ENCODE data around the gene FAM240A. TPM values are rescaled to one million over a fixed set of nuclear protein-coding genes. Genes with fewer than 3 reads are reported as not detected.

Gene FAM240A
- total and polyA plus RNA-seq, 7 experiments from 2014 or later = not detected

DNA sequence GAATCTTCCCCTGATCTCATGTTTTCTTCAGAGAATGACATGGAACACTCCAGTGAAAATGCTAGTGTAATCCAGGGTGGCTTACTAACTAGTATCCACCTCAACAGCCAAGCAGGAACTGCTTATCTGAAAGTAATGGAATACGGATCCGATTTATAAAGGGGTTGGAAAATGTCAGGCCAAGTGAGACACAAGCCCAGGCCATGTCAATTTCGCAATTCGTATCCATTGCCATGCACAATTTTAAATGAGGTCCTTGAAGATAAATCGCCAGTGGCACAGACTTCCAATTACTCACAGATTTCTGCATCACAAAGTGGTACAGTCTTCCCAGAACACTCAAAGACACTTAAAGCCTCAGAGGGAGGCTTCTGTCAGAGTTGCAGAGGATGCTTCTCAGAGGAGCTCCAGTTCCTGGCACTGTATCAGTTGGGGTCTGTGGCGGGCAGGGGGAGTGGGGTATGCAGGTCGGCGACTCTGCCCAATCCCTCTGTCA is 16.5 kb upstream of the FAM240A start:
- Histone ChIP-seq H3K27me3 (ENCODE audit: control insufficient read depth in 2 of 2, insufficient read depth in 2 of 2, low read length in 2 of 2) (no peaks in the 10 kb centered on the region), H3K36me3 (ENCODE audit: control insufficient read depth in 2 of 3, insufficient read depth in 3 of 3, low read length in 3 of 3) (no peaks in the 10 kb centered on the region), H3K4me1 (ENCODE audit: control insufficient read depth in 2 of 2, insufficient read depth in 2 of 2, low read length in 2 of 2) (no peaks in the 10 kb centered on the region), H3K27ac (ENCODE audit: low read depth, low read length) (no peak overlapping the region), H3K4me3 (ENCODE audit: low read length) (no peak overlapping the region), H3K9me3 (ENCODE audit: control insufficient read depth in 2 of 3, low read length in 3 of 3) (no peaks in the 10 kb centered on the region)
- ATAC-seq (no peak), DNase-seq (no peak)
- intact Hi-C loops (cut with micrococcal nuclease) = no loop called here
- ChIA-PET POLR2A (no interaction called here), CTCF (no interaction called here)
- Mint-ChIP-seq H3K4me3 (no peak overlapping the region), H3K27ac (no peak overlapping the region), H3K27me3 (peaks cover 0 to 20% (median 0%) of the 10 kb centered on the region in 5 donors), H3K36me3 (no peaks in the 10 kb centered on the region), H3K4me1 (peaks cover 0 to 2% (median 0%) of the 10 kb centered on the region in 7 donors), H3K9me3 (peaks cover 0 to 3% (median 0%) of the 10 kb centered on the region in 11 donors)

DNA sequence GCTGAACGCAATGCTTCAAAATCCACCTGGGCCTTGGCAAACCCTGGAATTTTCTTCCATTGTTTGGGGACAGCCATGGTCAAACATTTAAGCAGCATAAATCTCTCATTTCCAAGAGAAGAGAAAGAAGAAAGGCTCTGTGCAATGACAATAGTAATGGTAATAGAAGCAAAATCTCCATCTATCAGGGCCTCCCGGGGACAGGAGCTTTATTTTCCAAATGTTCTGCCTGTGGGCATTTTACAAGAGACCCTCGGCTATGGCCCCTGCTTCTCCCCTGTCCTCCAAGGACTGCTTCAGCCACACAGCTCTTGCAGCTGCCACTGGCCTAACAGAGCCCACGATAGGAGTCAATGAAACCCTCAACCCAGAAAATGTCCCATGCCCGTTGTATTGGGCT is 12.7 kb upstream of the FAM240A start:
- no peak overlapping the region for H3K27ac ChIP-seq (ENCODE audit: low read depth, low read length)
- CTCF ChIA-PET = no interaction called here
- ATAC-seq (no peak), DNase-seq (no peak)
- Mint-ChIP-seq H3K4me3 (no peak overlapping the region), H3K27ac (no peak overlapping the region), H3K36me3 (no peaks in the 10 kb centered on the region), H3K9me3 (peaks cover 0 to 2% (median 0%) of the 10 kb centered on the region in 11 donors), H3K4me1 (peaks cover 0 to 4% (median 0%) of the 10 kb centered on the region in 7 donors), H3K27me3 (peaks cover 0 to 6% (median 0%) of the 10 kb centered on the region in 5 donors)
- POLR2A ChIA-PET = no interaction called here
- no peaks in the 10 kb centered on the region for H3K9me3 ChIP-seq (ENCODE audit: control insufficient read depth in 2 of 3, low read length in 3 of 3)
- no peaks in the 10 kb centered on the region for H3K4me1 ChIP-seq (ENCODE audit: control insufficient read depth in 2 of 2, insufficient read depth in 2 of 2, low read length in 2 of 2)
- no peaks in the 10 kb centered on the region for H3K27me3 ChIP-seq (ENCODE audit: control insufficient read depth in 2 of 2, insufficient read depth in 2 of 2, low read length in 2 of 2)
- intact Hi-C loops (cut with micrococcal nuclease) = no loop called here
- no peaks in the 10 kb centered on the region for H3K36me3 ChIP-seq (ENCODE audit: control insufficient read depth in 2 of 3, insufficient read depth in 3 of 3, low read length in 3 of 3)
- H3K4me3 ChIP-seq (ENCODE audit: low read length) = no peak overlapping the region

DNA sequence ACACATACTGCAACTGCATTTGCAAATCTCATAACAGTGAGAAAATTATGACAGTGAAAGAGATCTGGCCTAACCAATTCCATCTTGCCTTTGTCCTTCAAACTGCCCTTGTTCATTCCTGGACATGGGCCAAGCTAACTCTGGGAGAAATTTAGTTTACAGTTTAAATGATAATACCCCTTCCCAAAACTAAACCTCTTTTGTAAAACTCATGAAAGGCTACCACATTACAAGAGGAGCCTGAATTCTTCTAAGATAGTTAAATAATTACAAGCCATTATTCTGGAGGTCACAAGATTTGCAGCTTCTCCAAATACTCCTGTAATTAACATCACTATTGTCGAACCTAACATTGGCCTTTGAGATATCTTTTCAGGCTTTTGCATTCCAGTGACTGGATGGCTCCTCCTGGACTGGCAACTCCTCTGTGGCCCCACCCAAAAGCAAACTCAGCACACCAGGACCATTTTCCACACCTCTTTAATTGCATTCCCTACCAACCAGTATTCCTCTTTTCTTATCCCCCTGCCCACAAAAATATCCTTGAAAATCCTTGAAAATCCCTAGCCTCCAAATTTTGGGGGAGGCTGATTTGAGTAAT is 8.8 kb upstream of the FAM240A start:
- H3K36me3 Mint-ChIP-seq = no peaks in the 10 kb centered on the region
- Histone ChIP-seq H3K9me3 (ENCODE audit: control insufficient read depth in 2 of 3, low read length in 3 of 3) (no peaks in the 10 kb centered on the region), H3K27me3 (ENCODE audit: control insufficient read depth in 2 of 2, insufficient read depth in 2 of 2, low read length in 2 of 2) (no peaks in the 10 kb centered on the region), H3K4me3 (ENCODE audit: low read length) (no peak overlapping the region), H3K4me1 (ENCODE audit: control insufficient read depth in 2 of 2, insufficient read depth in 2 of 2, low read length in 2 of 2) (no peaks in the 10 kb centered on the region), H3K36me3 (ENCODE audit: control insufficient read depth in 2 of 3, insufficient read depth in 3 of 3, low read length in 3 of 3) (no peaks in the 10 kb centered on the region), H3K27ac (ENCODE audit: low read depth, low read length) (no peak overlapping the region)
- POLR2A ChIA-PET = no interaction called here
- peaks cover 0 to 7% (median 0%) of the 10 kb centered on the region in 5 donors for H3K27me3 Mint-ChIP-seq
- no peak for ATAC-seq
- no peak for DNase-seq
- H3K4me1 Mint-ChIP-seq = peaks cover 0 to 4% (median 0%) of the 10 kb centered on the region in 7 donors
- no peak overlapping the region for H3K27ac Mint-ChIP-seq
- intact Hi-C loops (cut with micrococcal nuclease) = no loop called here
- no peak overlapping the region for H3K4me3 Mint-ChIP-seq
- CTCF ChIA-PET = no interaction called here
- H3K9me3 Mint-ChIP-seq = no peaks in the 10 kb centered on the region

DNA sequence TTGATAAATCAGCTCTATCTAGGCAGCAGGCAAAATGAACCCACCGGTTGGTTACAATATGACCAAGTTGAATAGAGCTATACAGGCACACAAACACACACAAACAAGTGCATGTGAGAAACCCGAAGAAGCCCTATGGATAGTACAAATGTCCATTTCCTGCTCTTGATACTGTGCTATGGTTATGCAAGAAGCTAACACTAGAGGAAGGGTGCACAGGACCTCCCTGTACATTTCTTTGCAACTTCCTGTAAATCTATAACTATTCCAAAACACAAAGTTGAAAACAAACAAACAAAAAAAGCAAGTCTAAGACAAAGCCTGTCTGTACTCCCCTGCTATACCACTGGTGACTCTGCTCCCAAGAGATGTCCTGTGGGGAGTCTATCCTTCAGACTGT is 8.2 kb upstream of the FAM240A start:
- intact Hi-C loops (cut with micrococcal nuclease) = no loop called here
- Mint-ChIP-seq H3K4me1 (peaks cover 0 to 4% (median 0%) of the 10 kb centered on the region in 7 donors), H3K27ac (no peak overlapping the region), H3K4me3 (no peak overlapping the region), H3K36me3 (no peaks in the 10 kb centered on the region), H3K9me3 (no peaks in the 10 kb centered on the region), H3K27me3 (peaks cover 0 to 9% (median 0%) of the 10 kb centered on the region in 5 donors)
- no peak overlapping the region for H3K27ac ChIP-seq (ENCODE audit: low read depth, low read length)
- ATAC-seq = no peak
- H3K9me3 ChIP-seq (ENCODE audit: control insufficient read depth in 2 of 3, low read length in 3 of 3) = no peaks in the 10 kb centered on the region
- no peaks in the 10 kb centered on the region for H3K4me1 ChIP-seq (ENCODE audit: control insufficient read depth in 2 of 2, insufficient read depth in 2 of 2, low read length in 2 of 2)
- H3K27me3 ChIP-seq (ENCODE audit: control insufficient read depth in 2 of 2, insufficient read depth in 2 of 2, low read length in 2 of 2) = no peaks in the 10 kb centered on the region
- H3K4me3 ChIP-seq (ENCODE audit: low read length) = no peak overlapping the region
- ChIA-PET POLR2A (no interaction called here), CTCF (no interaction called here)
- no peaks in the 10 kb centered on the region for H3K36me3 ChIP-seq (ENCODE audit: control insufficient read depth in 2 of 3, insufficient read depth in 3 of 3, low read length in 3 of 3)
- no peak for DNase-seq

DNA sequence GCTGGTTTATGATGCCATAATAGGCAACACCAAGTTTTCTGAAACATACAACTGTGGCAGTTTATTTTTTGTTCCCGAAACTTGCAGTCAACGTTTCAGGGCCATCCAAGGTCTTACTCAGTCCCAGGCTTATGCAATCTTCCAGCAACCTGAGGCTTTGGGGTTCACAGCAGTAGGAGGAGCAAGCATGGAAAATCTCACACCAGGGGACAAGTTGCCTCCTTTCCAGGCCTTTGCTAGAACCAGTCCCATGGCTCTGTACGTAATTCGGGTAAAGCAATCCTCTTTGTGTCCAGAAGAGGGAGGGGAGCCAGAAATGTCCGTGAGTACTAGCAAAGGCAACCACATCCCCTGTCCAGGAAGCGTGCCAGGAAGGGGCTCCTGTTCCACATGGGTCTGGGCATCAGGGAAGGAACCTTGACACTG is 4.7 kb upstream of the FAM240A start:
- Mint-ChIP-seq H3K27me3 (peaks cover 0 to 15% (median 4%) of the 10 kb centered on the region in 5 donors), H3K36me3 (no peaks in the 10 kb centered on the region), H3K27ac (no peak overlapping the region), H3K4me1 (peaks cover 0 to 4% (median 0%) of the 10 kb centered on the region in 7 donors), H3K9me3 (no peaks in the 10 kb centered on the region), H3K4me3 (no peak overlapping the region)
- Histone ChIP-seq H3K36me3 (ENCODE audit: control insufficient read depth in 2 of 3, insufficient read depth in 3 of 3, low read length in 3 of 3) (no peaks in the 10 kb centered on the region), H3K4me3 (ENCODE audit: low read length) (no peak overlapping the region), H3K9me3 (ENCODE audit: control insufficient read depth in 2 of 3, low read length in 3 of 3) (no peaks in the 10 kb centered on the region), H3K27ac (ENCODE audit: low read depth, low read length) (no peak overlapping the region), H3K27me3 (ENCODE audit: control insufficient read depth in 2 of 2, insufficient read depth in 2 of 2, low read length in 2 of 2) (no peaks in the 10 kb centered on the region), H3K4me1 (ENCODE audit: control insufficient read depth in 2 of 2, insufficient read depth in 2 of 2, low read length in 2 of 2) (no peaks in the 10 kb centered on the region)
- ATAC-seq = no peak
- intact Hi-C loops (cut with micrococcal nuclease) = no loop called here
- POLR2A ChIA-PET = no interaction called here
- DNase-seq = no peak
- CTCF ChIA-PET = interaction anchor here (1.0 kb wide), 1 partner anchor 22 kb away, joined by 4 read pairs; no protein-coding TSS in a partner anchor

DNA sequence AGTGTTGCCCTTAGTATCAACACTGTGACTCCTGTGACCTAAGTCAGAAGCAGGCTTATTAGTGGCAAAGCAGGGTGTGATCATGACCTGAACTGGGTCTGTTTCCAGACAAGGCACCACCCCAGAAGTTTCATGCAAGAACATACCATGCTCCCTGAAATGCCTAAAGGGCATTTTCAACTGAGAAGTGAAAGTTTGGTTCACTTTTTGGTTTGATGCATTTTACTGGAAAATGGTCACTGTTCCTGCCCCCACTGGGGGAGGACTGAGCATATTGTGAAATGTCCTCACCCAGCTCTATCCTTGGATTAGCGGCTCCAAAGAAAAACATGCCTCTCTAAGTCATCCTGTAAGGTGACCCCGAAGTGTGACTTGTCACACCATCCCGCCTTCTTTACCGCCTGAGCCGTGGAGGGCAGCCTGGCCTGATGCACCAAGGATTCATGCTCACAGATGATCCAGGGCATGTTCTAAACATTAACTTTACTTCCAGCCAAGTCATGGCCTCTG is 3.1 kb upstream of the FAM240A start:
- no peak overlapping the region for H3K4me3 ChIP-seq (ENCODE audit: low read length)
- H3K27ac Mint-ChIP-seq = no peak overlapping the region
- DNase-seq (no peak), ATAC-seq (no peak)
- intact Hi-C loops (cut with micrococcal nuclease) = no loop called here
- no peak overlapping the region for H3K4me3 Mint-ChIP-seq
- peaks cover 0 to 3% (median 0%) of the 10 kb centered on the region in 7 donors for H3K4me1 Mint-ChIP-seq
- no peaks in the 10 kb centered on the region for H3K27me3 ChIP-seq (ENCODE audit: control insufficient read depth in 2 of 2, insufficient read depth in 2 of 2, low read length in 2 of 2)
- no peaks in the 10 kb centered on the region for H3K9me3 ChIP-seq (ENCODE audit: control insufficient read depth in 2 of 3, low read length in 3 of 3)
- no peaks in the 10 kb centered on the region for H3K36me3 Mint-ChIP-seq
- H3K4me1 ChIP-seq (ENCODE audit: control insufficient read depth in 2 of 2, insufficient read depth in 2 of 2, low read length in 2 of 2) = no peaks in the 10 kb centered on the region
- peaks cover 0 to 24% (median 5%) of the 10 kb centered on the region in 5 donors for H3K27me3 Mint-ChIP-seq
- no peak overlapping the region for H3K27ac ChIP-seq (ENCODE audit: low read depth, low read length)
- CTCF ChIA-PET = interaction anchor here (0.6 kb wide), 1 partner anchor 35 kb away, joined by 3 read pairs; no protein-coding TSS in a partner anchor
- H3K9me3 Mint-ChIP-seq = no peaks in the 10 kb centered on the region
- no peaks in the 10 kb centered on the region for H3K36me3 ChIP-seq (ENCODE audit: control insufficient read depth in 2 of 3, insufficient read depth in 3 of 3, low read length in 3 of 3)
- POLR2A ChIA-PET = no interaction called here
